Uterus (tissue), 2 donors: Measurements from ENCODE around the gene SCFD2.

Experiments
- CTCF ChIP-seq, 4 experiments: fragments of 200-600 bp in 2 of 4; fragments of 450-650 bp in 2 of 4; sonication (generic) in 2 of 4; IDR thresholded peaks; one replicate each; pipeline ENCODE4 v1.5.1; 2016 to 2019; ENCODE audit warnings: antibody characterized with exemption in 4 of 4, mild to moderate bottlenecking in 2 of 4, moderate library complexity in 1 of 4
- POLR2A ChIP-seq, 2 donors: fragments of 450-650 bp; IDR thresholded peaks; one replicate each; pipeline ENCODE4 v1.6.1; 2016; ENCODE audit warnings: antibody characterized with exemption in 2 of 2, mild to moderate bottlenecking in 1 of 2, moderate library complexity in 1 of 2

GRCh38 chr4:52870225-52870624, 495.6 kb downstream of the SCFD2 start:
- TF ChIP-seq POLR2A (IDR thresholded peaks at IDR 0.05), result no peak
- TF ChIP-seq CTCF (IDR thresholded peaks at IDR 0.05), result no peak
